ENCODE data around the gene WNT7A.

The WNT7A gene

GRCh38 chr3:13853256-13853977 is 26.5 kb downstream of the WNT7A start:
- ChIA-PET POLR2A (ENCODE audit: low non-redundant PET) (no interaction called here), CTCF (interaction anchor here (0.8 to 1.5 kb wide), 2 partner anchors 27 to 196 kb away, joined by 3 to 7 read pairs; no protein-coding TSS in a partner anchor)

GRCh38 chr3:13852638-13853009 is 27.2 kb downstream of the WNT7A start:
- no peak for TF ChIP-seq CTCF (conservative IDR thresholded peaks at IDR 0.05; ENCODE audit: low read depth)
- DNase-seq (ENCODE audit: low spot score): peak; percentile 62
- ChIA-PET CTCF (interaction anchor here (1.5 kb wide), 1 partner anchor 28 kb away, joined by 7 read pairs; no protein-coding TSS in a partner anchor), POLR2A (ENCODE audit: low non-redundant PET) (no interaction called here)
- H3K27ac ChIP-seq: peak overlapping the region; percentile 99

More at GRCh38 chr3:13853256-13853977, 26.5 kb downstream of the WNT7A start:
- TF ChIP-seq CTCF (conservative IDR thresholded peaks at IDR 0.05; ENCODE audit: low read depth): no peak
- DNase-seq (ENCODE audit: low spot score): no peak
- H3K27ac ChIP-seq: peak overlapping the region; percentile 99

GRCh38 chr3:13851997-13852637 is 27.8 kb downstream of the WNT7A start:
- CTCF ChIA-PET: no interaction called here
- DNase-seq (ENCODE audit: low spot score): peak; percentile 43
- no peak for TF ChIP-seq CTCF (conservative IDR thresholded peaks at IDR 0.05; ENCODE audit: low read depth)
- H3K27ac ChIP-seq: peak overlapping the region; percentile 99
- POLR2A ChIA-PET (ENCODE audit: low non-redundant PET): no interaction called here

DNA sequence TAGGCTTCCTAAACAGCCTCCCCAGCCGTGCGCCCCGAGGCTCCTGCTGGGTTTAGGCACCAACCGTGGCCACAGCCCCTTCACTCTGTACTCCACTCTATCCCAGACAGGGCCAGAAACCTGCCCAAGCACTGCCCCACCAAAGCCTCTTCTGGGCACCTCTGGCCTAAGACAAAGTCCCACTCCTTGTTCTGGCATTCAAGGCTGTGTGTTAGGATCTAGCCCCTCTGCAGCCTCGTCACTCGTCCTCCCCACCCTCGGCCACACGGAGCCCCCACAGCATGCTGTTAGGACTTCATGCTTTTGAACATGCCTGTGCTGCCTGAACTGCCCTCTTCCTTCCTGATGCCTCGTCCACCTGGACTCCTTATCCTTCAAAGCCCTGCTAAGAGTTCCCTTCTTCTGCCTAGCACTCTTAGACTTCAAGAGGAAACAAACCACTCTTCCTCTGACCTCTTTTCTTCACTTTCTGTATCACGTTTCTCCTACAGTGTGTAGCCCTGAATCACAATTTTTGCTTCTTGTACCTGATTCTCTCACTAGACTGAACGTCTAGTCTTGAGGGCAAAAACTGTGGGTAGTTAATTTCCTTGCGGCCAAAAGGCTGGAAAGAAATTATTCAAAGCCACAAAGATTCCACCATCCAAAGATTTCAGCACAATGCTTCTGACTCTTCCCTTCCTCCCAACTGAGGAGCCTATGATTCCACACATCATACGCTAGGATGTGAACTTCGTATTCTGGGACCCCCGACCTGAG is 28.6 kb downstream of the WNT7A start:
- no peak for DNase-seq (ENCODE audit: low spot score)
- peak overlapping the region; percentile 99 for H3K27ac ChIP-seq
- POLR2A ChIA-PET (ENCODE audit: low non-redundant PET): no interaction called here
- CTCF ChIA-PET: no interaction called here
- TF ChIP-seq CTCF (conservative IDR thresholded peaks at IDR 0.05; ENCODE audit: low read depth): no peak

DNA sequence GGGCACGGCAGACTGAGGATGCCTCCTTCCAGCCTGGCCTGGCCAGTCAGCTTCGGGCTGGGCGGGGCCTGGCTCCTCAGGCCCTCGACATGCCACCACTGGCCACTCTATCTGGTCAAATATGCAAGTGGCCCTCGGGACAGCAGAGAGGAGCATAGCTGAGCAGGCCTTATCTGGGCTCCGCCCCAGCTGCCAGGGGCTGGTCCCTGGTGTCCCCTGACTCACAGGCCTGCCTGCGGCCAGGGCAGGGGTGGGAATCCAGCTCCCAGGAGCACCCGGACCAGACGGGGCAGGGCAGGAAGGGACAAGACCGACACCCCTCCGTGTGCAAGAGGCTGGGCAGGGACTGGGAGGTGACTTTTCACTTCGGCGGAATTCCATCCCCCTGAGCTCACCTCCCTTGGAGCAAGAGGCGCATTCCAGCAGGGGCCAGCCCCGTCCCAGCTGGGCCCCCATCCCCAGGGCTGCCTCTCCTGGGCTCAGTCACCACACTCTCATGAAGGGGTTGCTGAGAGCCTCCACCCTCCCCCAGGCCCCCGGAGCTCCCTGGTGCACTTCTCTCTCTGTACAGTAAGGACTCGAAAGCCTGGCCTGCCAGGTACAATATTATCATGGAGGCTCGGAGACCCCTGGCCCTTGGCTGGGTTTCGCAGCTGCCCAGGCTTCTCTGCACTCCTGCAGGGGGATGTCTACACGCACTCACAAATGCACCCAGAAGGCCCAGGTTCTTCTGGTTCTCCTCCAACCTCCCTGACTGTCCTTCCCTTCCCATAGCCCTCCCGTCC is 29.5 kb downstream of the WNT7A start:
- peak; percentile 96 for DNase-seq (ENCODE audit: low spot score)
- POLR2A ChIA-PET (ENCODE audit: low non-redundant PET): no interaction called here
- CTCF ChIA-PET: interaction anchor here (0.6 to 1.4 kb wide), 3 partner anchors 14 to 35 kb away, joined by 3 read pairs; no protein-coding TSS in a partner anchor
- peak overlapping the region; percentile 99 for H3K27ac ChIP-seq
- no peak for TF ChIP-seq CTCF (conservative IDR thresholded peaks at IDR 0.05; ENCODE audit: low read depth)

DNA sequence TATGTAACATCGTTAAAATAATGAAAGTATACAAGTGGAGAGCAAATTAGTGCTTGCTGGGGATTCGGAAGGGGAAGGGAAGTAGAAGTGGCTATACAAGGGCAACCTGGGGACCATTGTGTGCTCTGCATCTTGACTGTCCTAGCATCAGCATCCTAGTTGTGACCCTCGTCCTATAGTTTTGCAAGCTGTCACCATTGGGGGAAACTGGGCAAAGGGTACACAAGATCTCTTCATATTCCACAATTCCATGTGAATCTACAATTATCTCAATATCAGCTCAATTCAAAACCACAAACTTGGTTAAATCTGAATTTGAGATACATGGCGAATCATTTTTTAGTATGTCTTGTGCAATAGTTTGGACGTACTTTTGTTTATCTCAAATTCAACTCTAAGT is 30.9 kb downstream of the WNT7A start:
- DNase-seq (ENCODE audit: low spot score): no peak
- TF ChIP-seq CTCF (conservative IDR thresholded peaks at IDR 0.05; ENCODE audit: low read depth): no peak
- peak overlapping the region; percentile 99 for H3K27ac ChIP-seq
- POLR2A ChIA-PET (ENCODE audit: low non-redundant PET): no interaction called here
- CTCF ChIA-PET: no interaction called here

Measured in RWPE1 (cell line).